Neural progenitor cell (in vitro differentiated cells): ENCODE data around the gene RAB31.

ENCODE experiments used
- CTCF ChIP-seq: fragments of 200-600 bp; sonication (generic); IDR thresholded peaks from 2 replicates; pipeline ENCODE4 v1.5.1; 2017; ENCODE audit warnings: antibody characterized with exemption, mild to moderate bottlenecking
- EZH2 ChIP-seq: fragments of 200-600 bp; sonication (generic); IDR thresholded peaks from 2 replicates; pipeline ENCODE4 v1.6.1; 2017; ENCODE audit warnings: antibody characterized with exemption, mild to moderate bottlenecking, moderate library complexity
- EZH2phosphoT487 ChIP-seq: fragments of 200-600 bp; sonication (generic); IDR thresholded peaks from 2 replicates; pipeline ENCODE4 v1.6.1; 2017; ENCODE audit warnings: antibody characterized with exemption

- no peak for TF ChIP-seq CTCF
- no peak for TF ChIP-seq EZH2phosphoT487
- TF ChIP-seq EZH2: no peak
These were observed 29.5 kb downstream of the RAB31 start for GRCh38 chr18:9737472-9738121.
